B cell (primary cell): ENCODE data around the gene AHCY. TPM values are rescaled to one million over a fixed set of nuclear protein-coding genes. Genes with fewer than 3 reads are reported as not detected.

Experiments used
- ATAC-seq: fragments of 200-7000 bp; cut with Tn5 transposase; one replicate; pipeline ENCODE4 v1.10.0; 2021; ENCODE audit warnings: low read depth, mild to moderate bottlenecking, moderate number of reproducible peaks, moderate library complexity
- CTCF ChIA-PET: fragments of 350-600 bp; sonication (Branson Sonifier 250); formaldehyde crosslinking; loops from one replicate; lab custom pipeline; 2021; ENCODE audit warnings: antibody characterized with exemption, inconsistent platforms; lab: Charles Lee
- POLR2A ChIA-PET: fragments of 350-600 bp; sonication (Branson Sonifier 250); formaldehyde crosslinking; loops from one replicate; lab custom pipeline; 2021; ENCODE audit warnings: antibody characterized with exemption; lab: Charles Lee
- DNase-seq: peaks from one replicate; pipeline ENCODE4 v3.0.0; 2013
- H2AFZ ChIP-seq: 2 replicates; pipeline ENCODE4 v1.6.1; 2012; ENCODE audit warnings: mild to moderate bottlenecking, low read depth, low read length; ENCODE audit not compliant: insufficient read depth, poor library complexity, severe bottlenecking
- H3K27ac ChIP-seq, 2 donors: 1 replicate in 1 of 2; 2 replicates in 1 of 2; pipeline ENCODE4 v1.5.1; 2012 to 2013; ENCODE audit warnings: low read length in 2 of 2, mild to moderate bottlenecking in 2 of 2, moderate library complexity in 1 of 2
- H3K27me3 ChIP-seq, 4 experiments: fragments of 200-600 bp in 1 of 4; sonication (generic) in 1 of 4; replicated peaks in 1 of 4; 1 replicate in 2 of 4; 2 replicates in 2 of 4; pipeline versions ENCODE4 v1.6.1 to v1.7.0; 2013 to 2016; ENCODE audit warnings: low read length in 3 of 4, mild to moderate bottlenecking in 2 of 4, mixed read lengths in 1 of 4, moderate library complexity in 1 of 4; ENCODE audit not compliant: insufficient read depth in 4 of 4, control insufficient read depth in 3 of 4; ENCODE audit errors: control extremely low read depth in 1 of 4
- H3K36me3 ChIP-seq, 2 experiments: replicated peaks in 1 of 2; 1 replicate in 1 of 2; 2 replicates in 1 of 2; pipeline versions ENCODE4 v1.6.1 to v1.7.1; 2013; ENCODE audit warnings: low read length in 1 of 2; ENCODE audit not compliant: insufficient read depth in 2 of 2, control insufficient read depth in 1 of 2; ENCODE audit errors: control extremely low read depth in 1 of 2, extremely low read depth in 1 of 2
- H3K4me1 ChIP-seq, 2 donors: fragments of 200-600 bp in 1 of 2; sonication (generic) in 1 of 2; 1 replicate in 1 of 2; 2 replicates in 1 of 2; pipeline versions ENCODE4 v1.5.1 to v1.6.1; 2013 to 2017; ENCODE audit warnings: low read length in 2 of 2; ENCODE audit not compliant: control insufficient read depth in 2 of 2, insufficient read depth in 2 of 2
- H3K4me2 ChIP-seq: replicated peaks from 2 replicates; pipeline ENCODE3; 2012; ENCODE audit warnings: mild to moderate bottlenecking, low read depth, low read length; ENCODE audit not compliant: poor library complexity, severe bottlenecking
- H3K4me3 ChIP-seq, 5 experiments: fragments of 200-600 bp in 1 of 5; sonication (generic) in 1 of 5; 1 replicate in 3 of 5; 2 replicates in 2 of 5; pipeline versions ENCODE4 v1.5.1 to v1.7.0; 2011 to 2016; ENCODE audit warnings: low read length in 4 of 5, mild to moderate bottlenecking in 4 of 5, low read depth in 2 of 5, control low read depth in 1 of 5, moderate library complexity in 1 of 5; ENCODE audit not compliant: insufficient read depth in 1 of 5; ENCODE audit errors: control extremely low read depth in 1 of 5, extremely low read depth in 1 of 5
- H3K79me2 ChIP-seq: fragments of 200-600 bp; sonication (generic); one replicate; pipeline ENCODE4 v1.6.0; 2016; ENCODE audit warnings: low read length; ENCODE audit not compliant: control insufficient read depth, insufficient read depth
- H3K9ac ChIP-seq: fragments of 200-600 bp; sonication (generic); 2 replicates; pipeline ENCODE4 v1.6.1; 2017; ENCODE audit warnings: mild to moderate bottlenecking, low read length, moderate library complexity
- H3K9me3 ChIP-seq, 3 donors: one replicate each; pipeline versions ENCODE4 v1.6.1 to v1.7.1; 2013; ENCODE audit warnings: low read length in 2 of 3; ENCODE audit not compliant: control insufficient read depth in 2 of 3, insufficient read depth in 1 of 3; ENCODE audit errors: control extremely low read depth in 1 of 3
- H4K20me1 ChIP-seq: 2 replicates; pipeline ENCODE4 v1.6.0; 2012; ENCODE audit warnings: mild to moderate bottlenecking, low read length; ENCODE audit not compliant: insufficient read depth, control insufficient read depth, poor library complexity, severe bottlenecking
- H3K27ac Mint-ChIP-seq: one replicate; pipeline ENCODE4 v1.8.0; 2021; ENCODE audit warnings: mixed read lengths
- H3K27me3 Mint-ChIP-seq: one replicate; pipeline ENCODE4 v1.8.0; 2021; ENCODE audit warnings: mixed read lengths
- H3K4me1 Mint-ChIP-seq: one replicate; pipeline ENCODE4 v1.8.0; 2021; ENCODE audit warnings: mixed read lengths
- H3K4me3 Mint-ChIP-seq: one replicate; pipeline ENCODE4 v1.8.0; 2021; ENCODE audit warnings: mixed read lengths
- H3K9me3 Mint-ChIP-seq: one replicate; pipeline ENCODE4 v1.8.0; 2022; ENCODE audit warnings: mixed read lengths; ENCODE audit not compliant: insufficient read depth
- EZH2 ChIP-seq: IDR thresholded peaks from 2 replicates; pipeline ENCODE4 v1.6.1; 2012; ENCODE audit warnings: borderline replicate concordance, low read depth, mild to moderate bottlenecking, moderate library complexity, low read length; ENCODE audit not compliant: insufficient read depth, poor library complexity, severe bottlenecking
- WGBS: methylation state at CpG from one replicate; pipeline ENCODE4 v1.1.5; 2013; ENCODE audit warnings: missing lambda C conversion rate; ENCODE audit not compliant: insufficient coverage; 5-methylcytosine and 5-hydroxymethylcytosine counted together
- intact Hi-C: fragments of 100-400 bp; cut with micrococcal nuclease; formaldehyde crosslinking; loops from one replicate; pipeline ENCODE4 v1.10.0; 2022
- polyA plus RNA-seq: library from polyadenylated mRNA; depleted of rRNA; stranded (reverse); fragments of >200 nt; gene quantifications from 2 replicates; pipeline ENCODE4 v1.2.3, GENCODE V29; 2012
- total RNA-seq, 2 donors: library from RNA; stranded (reverse); fragments of 120-200 nt in 1 of 2; gene quantifications; 1 replicate in 1 of 2; 2 replicates in 1 of 2; pipeline versions ENCODE4 v1.2.3 to v1.2.4, GENCODE V29; 2013 to 2022
- TF ChIP-seq, protein P1 (sequence below): fragments of 200-600 bp; IDR thresholded peaks from one replicate; pipeline ENCODE4 v1.8.0; 2022; ENCODE audit warnings: antibody characterized with exemption, mild to moderate bottlenecking

Gene AHCY
- total and polyA plus RNA-seq, 2 donors (not counting 1 experiment from before 2014, with no cell fraction given) = 43.6 to 44.0 TPM

DNA sequence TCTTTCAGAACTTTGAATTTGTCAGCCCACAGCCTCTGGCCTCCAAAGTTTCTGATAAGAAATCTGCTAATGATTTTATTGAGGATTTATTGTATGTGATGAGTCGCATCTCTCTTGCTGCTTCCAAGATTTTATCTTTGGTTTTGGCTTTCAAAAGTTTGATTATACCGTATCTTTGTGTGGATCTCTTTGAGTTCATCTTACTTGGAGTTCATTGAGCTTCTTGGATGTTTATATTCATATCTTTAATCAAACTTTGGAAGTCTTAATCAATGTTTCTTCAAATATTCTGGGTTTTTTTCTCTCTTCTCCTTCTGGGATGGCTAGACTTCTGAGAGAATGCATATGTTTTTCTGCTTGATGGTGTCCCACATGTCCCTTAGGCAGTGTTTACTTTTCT lies 65.2 kb downstream of the AHCY start:
- ChIA-PET POLR2A (no interaction called here), CTCF (no interaction called here)
- TF ChIP-seq, protein P1, sequence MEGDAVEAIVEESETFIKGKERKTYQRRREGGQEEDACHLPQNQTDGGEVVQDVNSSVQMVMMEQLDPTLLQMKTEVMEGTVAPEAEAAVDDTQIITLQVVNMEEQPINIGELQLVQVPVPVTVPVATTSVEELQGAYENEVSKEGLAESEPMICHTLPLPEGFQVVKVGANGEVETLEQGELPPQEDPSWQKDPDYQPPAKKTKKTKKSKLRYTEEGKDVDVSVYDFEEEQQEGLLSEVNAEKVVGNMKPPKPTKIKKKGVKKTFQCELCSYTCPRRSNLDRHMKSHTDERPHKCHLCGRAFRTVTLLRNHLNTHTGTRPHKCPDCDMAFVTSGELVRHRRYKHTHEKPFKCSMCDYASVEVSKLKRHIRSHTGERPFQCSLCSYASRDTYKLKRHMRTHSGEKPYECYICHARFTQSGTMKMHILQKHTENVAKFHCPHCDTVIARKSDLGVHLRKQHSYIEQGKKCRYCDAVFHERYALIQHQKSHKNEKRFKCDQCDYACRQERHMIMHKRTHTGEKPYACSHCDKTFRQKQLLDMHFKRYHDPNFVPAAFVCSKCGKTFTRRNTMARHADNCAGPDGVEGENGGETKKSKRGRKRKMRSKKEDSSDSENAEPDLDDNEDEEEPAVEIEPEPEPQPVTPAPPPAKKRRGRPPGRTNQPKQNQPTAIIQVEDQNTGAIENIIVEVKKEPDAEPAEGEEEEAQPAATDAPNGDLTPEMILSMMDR = no peak
- TF ChIP-seq EZH2 = no peak
- no peak overlapping the region for H3K27ac ChIP-seq
- no peak overlapping the region for H3K9ac ChIP-seq
- H3K4me3 ChIP-seq = no peak overlapping the region
- peaks cover 4 to 17% (median 9%) of the 10 kb centered on the region in 3 donors for H3K9me3 ChIP-seq
- no peaks in the 10 kb centered on the region for H4K20me1 ChIP-seq
- H3K4me1 ChIP-seq = peaks cover 25 to 29% of the 10 kb centered on the region in 2 donors
- H3K27me3 ChIP-seq = no peaks in the 10 kb centered on the region
- no peak for ATAC-seq
- H3K9me3 Mint-ChIP-seq = peaks cover 7% of the 10 kb centered on the region
- H3K4me3 Mint-ChIP-seq = no peak overlapping the region
- intact Hi-C loops = no loop called here
- no peak for DNase-seq
- H2AFZ ChIP-seq = no peak overlapping the region
- peaks cover 31% of the 10 kb centered on the region for H3K4me1 Mint-ChIP-seq
- no peaks in the 10 kb centered on the region for H3K79me2 ChIP-seq
- 100% methylated on average over 1 of the region's 2 CpGs for WGBS
- H3K36me3 ChIP-seq = no peaks in the 10 kb centered on the region
- H3K27me3 Mint-ChIP-seq = no peaks in the 10 kb centered on the region
- no peak overlapping the region for H3K4me2 ChIP-seq
- H3K27ac Mint-ChIP-seq = no peak overlapping the region

DNA sequence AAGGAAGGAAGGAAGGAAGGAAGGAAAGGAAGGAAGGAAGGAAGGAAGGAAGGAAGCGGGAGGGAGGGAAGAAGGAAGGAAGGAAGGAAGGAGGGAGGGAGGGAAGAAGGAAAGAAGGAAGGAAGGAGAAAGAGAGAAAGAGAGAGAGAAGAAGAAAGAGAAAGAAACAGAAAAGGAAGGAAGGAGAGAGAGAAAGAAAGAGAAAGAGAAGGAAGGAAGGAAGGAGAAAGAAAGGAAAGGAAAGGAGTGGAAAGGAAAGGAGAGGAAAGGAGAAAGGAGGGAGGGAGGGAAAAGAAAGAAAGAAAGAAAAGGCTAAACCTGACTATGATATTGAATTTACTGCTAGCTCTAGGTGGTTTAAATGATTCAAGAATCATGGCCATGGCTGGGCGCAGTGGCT lies 67.3 kb downstream of the AHCY start:
- Histone ChIP-seq H3K4me1 (peaks cover 15% of the 10 kb centered on the region in 2 donors), H3K36me3 (no peaks in the 10 kb centered on the region), H3K4me2 (no peak overlapping the region), H3K9me3 (peaks cover 4 to 17% (median 9%) of the 10 kb centered on the region in 3 donors), H3K27ac (no peak overlapping the region), H3K27me3 (no peaks in the 10 kb centered on the region), H3K9ac (no peak overlapping the region), H4K20me1 (no peaks in the 10 kb centered on the region), H2AFZ (no peak overlapping the region), H3K4me3 (no peak overlapping the region), H3K79me2 (no peaks in the 10 kb centered on the region)
- TF ChIP-seq, protein P1 = no peak
- no peak for TF ChIP-seq EZH2
- peaks cover 3% of the 10 kb centered on the region for H3K27me3 Mint-ChIP-seq
- DNase-seq (no peak), ATAC-seq (no peak)
- no peak overlapping the region for H3K27ac Mint-ChIP-seq
- H3K4me1 Mint-ChIP-seq = peaks cover 16% of the 10 kb centered on the region
- intact Hi-C loops = no loop called here
- WGBS = 94% methylated on average over 2 of the region's 2 CpGs
- ChIA-PET CTCF (no interaction called here), POLR2A (no interaction called here)
- peaks cover 7% of the 10 kb centered on the region for H3K9me3 Mint-ChIP-seq
- no peak overlapping the region for H3K4me3 Mint-ChIP-seq
